H1 (cell line): ENCODE results near the gene PPP1R1A. TPM values are rescaled to one million over a fixed set of nuclear protein-coding genes. Genes with fewer than 3 reads are reported as not detected.

ENCODE experiments used
- HDAC2 ChIP-seq, 2 experiments: fragments of 300-600 bp in 1 of 2; sonication (generic) in 1 of 2; IDR thresholded peaks; 2 replicates each; pipeline ENCODE4 v1.6.1; 2011 to 2012; ENCODE audit warnings: low read depth in 2 of 2, low read length in 2 of 2, mild to moderate bottlenecking in 2 of 2, moderate library complexity in 2 of 2, borderline replicate concordance in 1 of 2, inconsistent platforms in 1 of 2
- polyA plus RNA-seq, 7 experiments: library from polyadenylated mRNA; depleted of rRNA in 3 of 7; stranded (reverse) in 5 of 7; unstranded in 2 of 7; fragments of >200 nt in 5 of 7; fragments of 200-250 nt in 2 of 7; gene quantifications; 1 replicate in 5 of 7; 2 replicates in 1 of 7; 4 replicates in 1 of 7; pipeline versions ENCODE4 v1.2.1 to v1.2.3, GENCODE V29; 2011 to 2013; ENCODE audit warnings: missing spikeins in 2 of 7, mixed read lengths in 2 of 7
- total RNA-seq: library from RNA; stranded (reverse); fragmentation: NEBNext Ultra II Directional; extraction: Animal tissue kit (Norgen Biotek cat#: 25700); gene quantifications from 2 replicates; pipeline ENCODE4 v1.2.1, GENCODE V29; 2021

Gene PPP1R1A
- total and polyA plus RNA-seq, 2 of the 8 experiments (the other 6 are each of a cell fraction or from before 2014, with no cell fraction given): 5.8 to 13.1 TPM

DNA sequence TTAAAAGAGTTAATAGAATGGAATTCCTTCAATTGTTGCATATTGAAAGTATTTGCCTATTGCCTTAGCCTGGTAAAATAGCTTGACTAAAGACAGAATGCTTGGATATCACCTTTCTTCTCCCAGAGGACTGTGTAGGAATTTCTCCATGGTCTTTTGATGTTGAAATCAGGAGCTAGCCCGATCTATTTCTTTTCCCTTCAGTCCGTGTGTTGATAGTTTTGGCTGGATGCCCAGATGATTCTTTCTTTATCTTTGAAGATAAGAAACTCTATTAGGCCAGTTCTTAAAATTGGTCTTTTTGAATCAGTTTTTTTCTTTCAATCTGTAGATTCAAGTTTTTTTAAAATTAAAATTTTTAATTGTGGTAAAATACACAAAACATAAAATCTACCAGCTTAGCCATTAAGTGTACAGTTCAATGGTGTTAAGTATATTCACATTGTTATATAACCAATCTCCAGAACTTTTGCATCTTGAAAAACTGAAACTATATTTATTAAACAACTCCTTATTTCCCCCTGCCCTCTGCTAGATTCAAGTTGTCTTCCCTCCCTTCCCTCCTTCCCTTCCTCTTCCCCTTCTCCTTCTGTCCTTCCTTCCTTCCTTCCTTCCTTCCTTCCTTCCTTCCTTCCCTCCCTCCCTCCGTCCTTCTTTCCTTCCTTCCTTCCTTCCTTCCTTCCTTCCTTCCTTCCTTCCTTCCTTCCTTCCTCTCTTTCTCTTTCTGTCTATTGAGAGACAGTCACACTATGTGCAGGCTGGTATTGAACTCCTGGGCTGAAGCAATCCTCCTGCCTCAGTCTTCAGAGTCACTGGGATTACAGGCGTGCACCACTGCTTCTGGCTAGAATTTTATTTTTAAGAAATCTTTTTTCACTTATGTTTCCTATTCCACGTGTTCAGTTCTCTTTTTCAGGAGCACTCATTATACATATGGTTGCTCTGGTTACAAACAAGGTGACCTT is 36.1 kb upstream of the PPP1R1A start (continued):
- no peak for TF ChIP-seq HDAC2 (IDR thresholded peaks at IDR 0.05; ENCODE audit: borderline replicate concordance in 1 of 2, low read depth in 2 of 2, low read length in 2 of 2)
- TF ChIP-seq, all 59 proteins: peak for 0
